ENCODE measurements around the gene GIPC3. TPM values are rescaled to one million over a fixed set of nuclear protein-coding genes. Genes with fewer than 3 reads are reported as not detected.

Gene GIPC3
- total and polyA plus RNA-seq, 2 experiments from 2014 or later, result 0.48 to 0.59 TPM

DNA sequence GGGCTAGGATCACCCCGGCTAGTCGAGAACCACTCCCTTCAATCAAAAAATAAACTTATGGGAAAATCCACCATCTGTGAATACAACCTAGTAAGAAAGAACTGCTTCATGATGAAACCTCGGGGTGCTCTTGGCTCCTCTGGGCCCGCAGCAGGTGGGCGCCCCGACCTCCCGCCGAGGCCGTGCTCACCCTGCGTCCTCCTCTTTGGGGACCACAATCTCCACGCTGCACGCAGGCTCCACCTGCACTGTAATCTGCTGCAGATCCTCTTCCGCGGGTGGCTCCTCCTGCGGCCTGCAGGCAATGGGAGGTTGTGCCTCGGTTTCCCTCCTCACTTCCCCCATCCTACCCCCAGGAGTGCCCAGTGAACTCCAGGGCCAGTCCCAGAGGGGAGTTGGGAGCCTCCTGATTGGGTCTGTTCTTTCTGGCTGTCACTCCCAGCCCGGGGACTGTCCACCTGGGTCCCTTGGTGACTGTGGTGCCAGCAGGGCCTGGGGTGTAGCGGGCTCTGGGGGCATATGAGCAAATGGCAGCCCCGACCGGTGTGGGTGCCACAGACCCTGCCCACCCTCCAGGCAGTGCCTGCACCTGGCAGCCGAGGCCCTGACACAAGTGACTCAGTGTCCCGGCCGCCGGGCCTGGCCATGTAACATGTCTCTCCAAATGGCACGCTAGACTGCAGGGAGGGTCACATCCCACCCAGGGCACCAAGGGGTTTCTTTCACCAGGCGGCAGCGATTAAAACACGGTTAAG, 56.4 kb downstream of the GIPC3 start (continued):
- TF ChIP-seq, protein P1, sequence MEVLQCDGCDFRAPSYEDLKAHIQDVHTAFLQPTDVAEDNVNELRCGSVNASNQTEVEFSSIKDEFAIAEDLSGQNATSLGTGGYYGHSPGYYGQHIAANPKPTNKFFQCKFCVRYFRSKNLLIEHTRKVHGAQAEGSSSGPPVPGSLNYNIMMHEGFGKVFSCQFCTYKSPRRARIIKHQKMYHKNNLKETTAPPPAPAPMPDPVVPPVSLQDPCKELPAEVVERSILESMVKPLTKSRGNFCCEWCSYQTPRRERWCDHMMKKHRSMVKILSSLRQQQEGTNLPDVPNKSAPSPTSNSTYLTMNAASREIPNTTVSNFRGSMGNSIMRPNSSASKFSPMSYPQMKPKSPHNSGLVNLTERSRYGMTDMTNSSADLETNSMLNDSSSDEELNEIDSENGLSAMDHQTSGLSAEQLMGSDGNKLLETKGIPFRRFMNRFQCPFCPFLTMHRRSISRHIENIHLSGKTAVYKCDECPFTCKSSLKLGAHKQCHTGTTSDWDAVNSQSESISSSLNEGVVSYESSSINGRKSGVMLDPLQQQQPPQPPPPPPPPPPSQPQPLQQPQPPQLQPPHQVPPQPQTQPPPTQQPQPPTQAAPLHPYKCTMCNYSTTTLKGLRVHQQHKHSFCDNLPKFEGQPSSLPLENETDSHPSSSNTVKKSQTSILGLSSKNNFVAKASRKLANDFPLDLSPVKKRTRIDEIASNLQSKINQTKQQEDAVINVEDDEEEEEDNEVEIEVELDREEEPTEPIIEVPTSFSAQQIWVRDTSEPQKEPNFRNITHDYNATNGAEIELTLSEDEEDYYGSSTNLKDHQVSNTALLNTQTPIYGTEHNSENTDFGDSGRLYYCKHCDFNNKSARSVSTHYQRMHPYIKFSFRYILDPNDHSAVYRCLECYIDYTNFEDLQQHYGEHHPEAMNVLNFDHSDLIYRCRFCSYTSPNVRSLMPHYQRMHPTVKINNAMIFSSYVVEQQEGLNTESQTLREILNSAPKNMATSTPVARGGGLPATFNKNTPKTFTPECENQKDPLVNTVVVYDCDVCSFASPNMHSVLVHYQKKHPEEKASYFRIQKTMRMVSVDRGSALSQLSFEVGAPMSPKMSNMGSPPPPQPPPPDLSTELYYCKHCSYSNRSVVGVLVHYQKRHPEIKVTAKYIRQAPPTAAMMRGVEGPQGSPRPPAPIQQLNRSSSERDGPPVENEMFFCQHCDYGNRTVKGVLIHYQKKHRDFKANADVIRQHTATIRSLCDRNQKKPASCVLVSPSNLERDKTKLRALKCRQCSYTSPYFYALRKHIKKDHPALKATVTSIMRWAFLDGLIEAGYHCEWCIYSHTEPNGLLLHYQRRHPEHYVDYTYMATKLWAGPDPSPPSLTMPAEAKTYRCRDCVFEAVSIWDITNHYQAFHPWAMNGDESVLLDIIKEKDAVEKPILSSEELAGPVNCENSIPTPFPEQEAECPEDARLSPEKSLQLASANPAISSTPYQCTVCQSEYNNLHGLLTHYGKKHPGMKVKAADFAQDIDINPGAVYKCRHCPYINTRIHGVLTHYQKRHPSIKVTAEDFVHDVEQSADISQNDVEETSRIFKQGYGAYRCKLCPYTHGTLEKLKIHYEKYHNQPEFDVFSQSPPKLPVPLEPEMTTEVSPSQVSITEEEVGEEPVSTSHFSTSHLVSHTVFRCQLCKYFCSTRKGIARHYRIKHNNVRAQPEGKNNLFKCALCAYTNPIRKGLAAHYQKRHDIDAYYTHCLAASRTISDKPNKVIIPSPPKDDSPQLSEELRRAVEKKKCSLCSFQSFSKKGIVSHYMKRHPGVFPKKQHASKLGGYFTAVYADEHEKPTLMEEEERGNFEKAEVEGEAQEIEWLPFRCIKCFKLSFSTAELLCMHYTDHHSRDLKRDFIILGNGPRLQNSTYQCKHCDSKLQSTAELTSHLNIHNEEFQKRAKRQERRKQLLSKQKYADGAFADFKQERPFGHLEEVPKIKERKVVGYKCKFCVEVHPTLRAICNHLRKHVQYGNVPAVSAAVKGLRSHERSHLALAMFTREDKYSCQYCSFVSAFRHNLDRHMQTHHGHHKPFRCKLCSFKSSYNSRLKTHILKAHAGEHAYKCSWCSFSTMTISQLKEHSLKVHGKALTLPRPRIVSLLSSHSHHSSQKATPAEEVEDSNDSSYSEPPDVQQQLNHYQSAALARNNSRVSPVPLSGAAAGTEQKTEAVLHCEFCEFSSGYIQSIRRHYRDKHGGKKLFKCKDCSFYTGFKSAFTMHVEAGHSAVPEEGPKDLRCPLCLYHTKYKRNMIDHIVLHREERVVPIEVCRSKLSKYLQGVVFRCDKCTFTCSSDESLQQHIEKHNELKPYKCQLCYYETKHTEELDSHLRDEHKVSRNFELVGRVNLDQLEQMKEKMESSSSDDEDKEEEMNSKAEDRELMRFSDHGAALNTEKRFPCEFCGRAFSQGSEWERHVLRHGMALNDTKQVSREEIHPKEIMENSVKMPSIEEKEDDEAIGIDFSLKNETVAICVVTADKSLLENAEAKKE (CRISPR knock-in tag; IDR thresholded peaks at IDR 0.05), result no peak
- TF ChIP-seq, protein P2, sequence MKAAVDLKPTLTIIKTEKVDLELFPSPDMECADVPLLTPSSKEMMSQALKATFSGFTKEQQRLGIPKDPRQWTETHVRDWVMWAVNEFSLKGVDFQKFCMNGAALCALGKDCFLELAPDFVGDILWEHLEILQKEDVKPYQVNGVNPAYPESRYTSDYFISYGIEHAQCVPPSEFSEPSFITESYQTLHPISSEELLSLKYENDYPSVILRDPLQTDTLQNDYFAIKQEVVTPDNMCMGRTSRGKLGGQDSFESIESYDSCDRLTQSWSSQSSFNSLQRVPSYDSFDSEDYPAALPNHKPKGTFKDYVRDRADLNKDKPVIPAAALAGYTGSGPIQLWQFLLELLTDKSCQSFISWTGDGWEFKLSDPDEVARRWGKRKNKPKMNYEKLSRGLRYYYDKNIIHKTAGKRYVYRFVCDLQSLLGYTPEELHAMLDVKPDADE (IDR thresholded peaks at IDR 0.05), result no peak
- TF ChIP-seq CREB1 (CRISPR knock-in tag; IDR thresholded peaks at IDR 0.05; ENCODE audit: low read depth) (no peak), EZH2phosphoT487 (IDR thresholded peaks at IDR 0.05; ENCODE audit: unreplicated experiment) (no peak)

DNA sequence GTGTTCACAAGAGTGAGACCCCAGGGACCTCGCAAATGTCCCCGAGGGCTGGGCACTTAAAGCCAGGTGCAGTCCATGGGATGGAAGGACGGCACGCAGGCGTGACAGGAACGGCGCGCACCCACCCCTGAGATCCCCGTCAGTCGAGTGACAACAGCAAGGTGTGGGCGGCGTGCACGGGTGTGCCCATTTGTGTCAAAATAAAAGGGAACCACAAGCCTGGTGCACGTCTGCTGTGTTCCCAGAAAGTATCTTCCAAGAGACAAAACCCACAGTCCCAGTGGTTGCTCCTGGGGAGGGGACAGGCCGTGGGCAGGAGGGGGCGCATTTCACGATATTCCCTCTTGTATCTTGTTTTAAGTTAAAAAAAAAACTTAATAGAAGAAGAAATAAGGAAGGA, 57.0 kb downstream of the GIPC3 start:
- H3K27me3 Mint-ChIP-seq (ENCODE audit: insufficient read depth, low read depth, poor library complexity), result no peaks in the 10 kb centered on the region
- H3K27ac Mint-ChIP-seq, result no peak overlapping the region
- Histone ChIP-seq H3K36me3 (ENCODE audit: insufficient read depth) (no peaks in the 10 kb centered on the region; the same call in 1 of the 2 replicates), H3K27me3 (ENCODE audit: insufficient read depth) (no peaks in the 10 kb centered on the region), H3K9me2 (ENCODE audit: insufficient read depth) (no peaks in the 10 kb centered on the region), H2AFZ (no peak overlapping the region), H3K27ac (ENCODE audit: low read depth) (no peak overlapping the region), H3K4me2 (no peak overlapping the region), H3K4me3 (no peak overlapping the region), H3F3A (replicated peaks; ENCODE audit: low read depth) (no peaks in the 10 kb centered on the region), H3K79me2 (replicated peaks; ENCODE audit: insufficient read depth) (no peaks in the 10 kb centered on the region), H3K4me1 (ENCODE audit: insufficient read depth) (no peaks in the 10 kb centered on the region), H4K20me1 (replicated peaks; ENCODE audit: insufficient read depth) (no peaks in the 10 kb centered on the region; the same call in 1 of the 2 replicates)
- no peak for ATAC-seq
- H3K9me3 Mint-ChIP-seq, result no peaks in the 10 kb centered on the region
- DNase-seq (ENCODE audit: low spot score), result no peak
- no peaks in the 10 kb centered on the region for H3K4me1 Mint-ChIP-seq
- no peak overlapping the region; the same call in 2 of the 3 replicates for H3K4me3 Mint-ChIP-seq
- H3K36me3 Mint-ChIP-seq (ENCODE audit: low read depth), result peaks cover 13% of the 10 kb centered on the region
- TF ChIP-seq POLR2AphosphoS5 (IDR thresholded peaks at IDR 0.05; ENCODE audit: low read depth) (no peak), ZNF331 (CRISPR knock-in tag; IDR thresholded peaks at IDR 0.05; ENCODE audit: low read depth) (no peak)
- TF ChIP-seq, protein P1 (CRISPR knock-in tag; IDR thresholded peaks at IDR 0.05), result no peak
